ENCODE data around the gene HOXB13. TPM values are rescaled to one million over a fixed set of nuclear protein-coding genes. Genes with fewer than 3 reads are reported as not detected.

Gene HOXB13
- total RNA-seq, 1 donor from 2014 or later = 26.8 TPM

GRCh38 chr17:48737330-48738043 lies 8.9 kb upstream of the HOXB13 start:
- H3K4me3 Mint-ChIP-seq = no peak overlapping the region

GRCh38 chr17:48735062-48735351 lies 6.5 kb upstream of the HOXB13 start:
- DNase-seq (ENCODE audit: low spot score in 2 of 2, unreplicated experiment in 2 of 2) = no peak
- H3K4me1 Mint-ChIP-seq = peaks cover 28% of the 10 kb centered on the region

More at GRCh38 chr17:48737330-48738043, 8.9 kb upstream of the HOXB13 start:
- TF ChIP-seq CTCF (IDR thresholded peaks at IDR 0.05; ENCODE audit: unreplicated experiment) = no peak
- Mint-ChIP-seq H3K9me3 (no peaks in the 10 kb centered on the region), H3K27me3 (ENCODE audit: low read depth) (peaks cover 100% of the 10 kb centered on the region), H3K27ac (no peak overlapping the region), H3K4me1 (peaks cover 21% of the 10 kb centered on the region), H3K36me3 (no peaks in the 10 kb centered on the region)
- DNase-seq (ENCODE audit: low spot score in 2 of 2, unreplicated experiment in 2 of 2) = no peak

GRCh38 chr17:48734333-48735061 lies 5.9 kb upstream of the HOXB13 start:
- peaks cover 99% of the 10 kb centered on the region for H3K27me3 Mint-ChIP-seq (ENCODE audit: low read depth)
- no peaks in the 10 kb centered on the region for H3K9me3 Mint-ChIP-seq
- H3K27ac Mint-ChIP-seq = peak overlapping the region; percentile 96
- no peak for DNase-seq (ENCODE audit: low spot score in 2 of 2, unreplicated experiment in 2 of 2)
- peaks cover 33% of the 10 kb centered on the region for H3K4me1 Mint-ChIP-seq
- no peak for TF ChIP-seq CTCF (IDR thresholded peaks at IDR 0.05; ENCODE audit: unreplicated experiment)
- H3K36me3 Mint-ChIP-seq = no peaks in the 10 kb centered on the region
- peak overlapping the region; percentile 68 for H3K4me3 Mint-ChIP-seq

More at GRCh38 chr17:48735062-48735351, 6.5 kb upstream of the HOXB13 start:
- H3K36me3 Mint-ChIP-seq = no peaks in the 10 kb centered on the region
- TF ChIP-seq CTCF (IDR thresholded peaks at IDR 0.05; ENCODE audit: unreplicated experiment) = no peak
- peaks cover 99% of the 10 kb centered on the region for H3K27me3 Mint-ChIP-seq (ENCODE audit: low read depth)
- peak overlapping the region; percentile 85 for H3K27ac Mint-ChIP-seq
- H3K9me3 Mint-ChIP-seq = no peaks in the 10 kb centered on the region
- peak overlapping the region; percentile 68 for H3K4me3 Mint-ChIP-seq

- Mint-ChIP-seq H3K27ac (peak overlapping the region; percentile 96), H3K36me3 (no peaks in the 10 kb centered on the region), H3K4me3 (peak overlapping the region; percentile 68), H3K9me3 (no peaks in the 10 kb centered on the region), H3K27me3 (ENCODE audit: low read depth) (peaks cover 99% of the 10 kb centered on the region), H3K4me1 (peaks cover 37% of the 10 kb centered on the region)
- DNase-seq (ENCODE audit: low spot score in 2 of 2, unreplicated experiment in 2 of 2) = no peak
- no peak for TF ChIP-seq CTCF (IDR thresholded peaks at IDR 0.05; ENCODE audit: unreplicated experiment)
Observed at GRCh38 chr17:48733632-48734328, 5.2 kb upstream of the HOXB13 start.

GRCh38 chr17:48732688-48733629 lies 4.4 kb upstream of the HOXB13 start:
- Mint-ChIP-seq H3K9me3 (no peaks in the 10 kb centered on the region), H3K27me3 (ENCODE audit: low read depth) (peaks cover 99% of the 10 kb centered on the region), H3K27ac (peak overlapping the region; percentile 96), H3K4me3 (peak overlapping the region; percentile 68), H3K4me1 (peaks cover 39% of the 10 kb centered on the region), H3K36me3 (no peaks in the 10 kb centered on the region)
- no peak for DNase-seq (ENCODE audit: low spot score in 2 of 2, unreplicated experiment in 2 of 2)
- TF ChIP-seq CTCF (IDR thresholded peaks at IDR 0.05; ENCODE audit: unreplicated experiment) = no peak
